A204.1 (cell line): ENCODE data around the gene TP53TG5.

ENCODE experiments used
- FAIRE-seq: peaks from 2 replicates; lab custom pipeline; 2012; peaks lifted over from hg19 to GRCh38; lab: Jason Lieb, UNC

TP53TG5 gene

GRCh38 chr20:45323731-45324130 is 54.4 kb downstream of the TP53TG5 start:
- no peak for FAIRE-seq

- no peak for FAIRE-seq
Observed at GRCh38 chr20:45322952-45323383, 55.2 kb downstream of the TP53TG5 start.
